ENCODE measurements around the gene POMT2.

- TF ChIP-seq TCF4 (CRISPR knock-in tag; IDR thresholded peaks at IDR 0.05; ENCODE audit: borderline replicate concordance), result no peak
- no peak for TF ChIP-seq ARNTL (CRISPR knock-in tag; IDR thresholded peaks at IDR 0.05; ENCODE audit: borderline replicate concordance, low read depth)
Observed at GRCh38 chr14:77272261-77272660, 48.4 kb downstream of the POMT2 start.

All from SK-N-SH treated with all-trans-retinoic acid at 6 μM for 48 hours (cell line).